GM12878 (cell line): ENCODE data around the gene TLX2. TPM values are rescaled to one million over a fixed set of nuclear protein-coding genes. Genes with fewer than 3 reads are reported as not detected.

Experiments used
- CBFB ChIP-seq: IDR thresholded peaks from 2 replicates; pipeline ENCODE4 v1.6.1; 2016; ENCODE audit warnings: antibody characterized with exemption, low read depth
- HCFC1 ChIP-seq: fragments of 150-350 bp; IDR thresholded peaks from 2 replicates; pipeline ENCODE4 v1.6.1; 2014; ENCODE audit warnings: low read length
- MEF2A ChIP-seq: IDR thresholded peaks from 2 replicates; pipeline ENCODE4 v1.6.1; 2011; ENCODE audit warnings: low read depth, mild to moderate bottlenecking, low read length, moderate library complexity; ENCODE audit not compliant: insufficient read depth
- MTA2 ChIP-seq: fragments of 450-650 bp; IDR thresholded peaks from 2 replicates; pipeline ENCODE4 v1.6.1; 2016; ENCODE audit warnings: low read depth, mild to moderate bottlenecking, moderate library complexity
- NBN ChIP-seq: fragments of 450-650 bp; IDR thresholded peaks from 2 replicates; pipeline ENCODE4 v1.6.1; 2016
- NFIC ChIP-seq: IDR thresholded peaks from 2 replicates; pipeline ENCODE4 v1.6.1; 2012; ENCODE audit warnings: low read depth, mild to moderate bottlenecking, inconsistent platforms, low read length, moderate library complexity
- NFXL1 ChIP-seq: fragments of 450-650 bp; IDR thresholded peaks from 2 replicates; pipeline ENCODE4 v1.6.1; 2017; ENCODE audit warnings: antibody characterized with exemption, mild to moderate bottlenecking, borderline replicate concordance
- NR2C2 ChIP-seq: IDR thresholded peaks from 2 replicates; pipeline ENCODE4 v1.6.1; 2011; ENCODE audit warnings: borderline replicate concordance, low read depth; ENCODE audit not compliant: control insufficient read depth, insufficient read length
- RAD21 ChIP-seq: IDR thresholded peaks from 2 replicates; pipeline ENCODE4 v1.6.1; 2011; ENCODE audit warnings: mild to moderate bottlenecking, low read depth, low read length, moderate library complexity; ENCODE audit not compliant: insufficient read depth
- RELA ChIP-seq: fragments of 450-650 bp; IDR thresholded peaks from 2 replicates; pipeline ENCODE4 v1.8.0; 2014; ENCODE audit warnings: borderline replicate concordance; ENCODE audit not compliant: partially characterized antibody
- SIN3A ChIP-seq: IDR thresholded peaks from 2 replicates; pipeline ENCODE4 v1.6.1; 2012; ENCODE audit warnings: low read depth, low read length, improper control_type of control experiment
- SMC3 ChIP-seq: IDR thresholded peaks from 2 replicates; pipeline ENCODE4 v1.6.1; 2011; ENCODE audit warnings: low read length, improper control_type of control experiment, borderline replicate concordance
- SPI1 ChIP-seq: IDR thresholded peaks from 2 replicates; pipeline ENCODE4 v1.6.1; 2011; ENCODE audit warnings: low read depth, mild to moderate bottlenecking, low read length, moderate library complexity, borderline replicate concordance; ENCODE audit not compliant: insufficient read depth
- TCF3 ChIP-seq: IDR thresholded peaks from 2 replicates; pipeline ENCODE4 v1.6.1; 2012; ENCODE audit warnings: low read depth, mild to moderate bottlenecking, low read length, borderline replicate concordance; ENCODE audit not compliant: insufficient read depth
- polyA plus RNA-seq, 11 experiments: library from polyadenylated mRNA; depleted of rRNA in 4 of 11; unstranded in 6 of 11; stranded (reverse) in 5 of 11; fragments of >200 nt; fragmentation: Nextera tagmentation in 4 of 11; fragmentation: Illumina TruSeq in 1 of 11; extraction: Ambion mirVana in 4 of 11; extraction: Trizol in 1 of 11; gene quantifications; 1 replicate in 1 of 11; 2 replicates in 10 of 11; pipeline versions ENCODE4 v1.2.1 to v1.2.3, GENCODE V29; 2011 to 2016; ENCODE audit warnings: inconsistent platforms in 2 of 11, missing spikeins in 2 of 11, low read depth in 1 of 11
- total RNA-seq, 4 experiments: library from RNA; depleted of rRNA in 3 of 4; stranded (reverse); fragments of >200 nt in 3 of 4; fragmentation: Illumina TruSeq in 1 of 4; extraction: Trizol in 1 of 4; gene quantifications; 2 replicates each; pipeline versions ENCODE4 v1.2.1 to v1.2.3, GENCODE V29; 2013 to 2021
- TF ChIP-seq, protein P1 (sequence below): fragments of 450-650 bp; IDR thresholded peaks from 2 replicates; pipeline ENCODE4 v1.6.1; 2017; ENCODE audit warnings: low read depth, mild to moderate bottlenecking, moderate library complexity
- TF ChIP-seq, protein P2 (sequence below): fragments of 450-650 bp; IDR thresholded peaks from 2 replicates; pipeline ENCODE4 v1.6.1; 2018; ENCODE audit warnings: borderline replicate concordance, mild to moderate bottlenecking; ENCODE audit not compliant: partially characterized antibody
- TF ChIP-seq, protein P3 (sequence below): fragments of 450-650 bp; formaldehyde crosslinking; IDR thresholded peaks from 2 replicates; pipeline ENCODE4 v1.4.0; 2022; ENCODE audit warnings: mild to moderate bottlenecking, moderate library complexity
- TF ChIP-seq, protein P4 (sequence below): fragments of 150-350 bp; IDR thresholded peaks from 2 replicates; pipeline ENCODE4 v1.6.1; 2016; ENCODE audit warnings: low read depth, low read length

The TLX2 gene
- total and polyA plus RNA-seq, 10 of the 15 experiments (the other 5 are each of a cell fraction or from before 2014, with no cell fraction given): 0.06 to 5.5 (median 3.6) TPM; not detected in 1

DNA sequence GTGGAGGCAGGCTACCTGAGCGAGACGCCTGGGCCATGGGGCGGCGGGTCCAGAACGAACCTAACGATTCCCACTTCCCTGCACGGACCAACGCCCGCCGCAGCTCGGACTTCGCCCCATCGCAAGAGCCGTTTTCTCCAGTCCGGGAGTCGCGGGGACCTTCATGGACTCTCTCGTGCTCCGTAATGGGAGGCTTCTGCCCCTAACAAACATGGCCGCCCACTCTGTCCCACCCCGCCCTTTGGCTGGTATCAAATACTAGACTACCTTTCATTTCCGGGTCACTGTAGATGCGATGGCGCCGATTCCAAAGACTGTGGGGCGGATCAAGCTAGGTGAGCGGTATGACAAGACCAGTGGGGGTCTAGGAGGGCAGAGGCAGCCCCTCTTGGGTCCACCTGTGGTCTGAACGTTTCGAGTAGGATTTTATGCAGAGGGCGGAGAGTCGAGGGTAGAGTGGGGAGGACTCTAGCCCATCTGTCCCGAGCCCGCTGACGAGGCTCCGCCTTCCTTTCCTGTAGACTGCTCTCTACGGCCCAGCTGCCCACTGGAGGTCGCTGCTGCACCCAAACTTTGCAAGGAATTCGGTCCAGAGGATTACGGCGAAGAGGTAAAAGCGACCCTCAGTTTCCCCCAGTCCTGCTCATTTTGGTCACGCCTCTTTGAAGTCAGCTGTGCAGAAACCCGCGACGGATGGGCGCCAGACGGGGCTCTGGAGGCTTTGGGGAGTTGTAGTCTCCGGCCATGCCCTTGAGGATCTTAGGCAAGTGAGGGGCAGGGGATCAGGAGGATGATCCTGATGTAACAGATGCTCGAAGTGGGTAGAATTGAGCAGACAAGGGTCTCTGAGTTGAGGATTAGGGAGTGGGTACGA is 31.2 kb upstream of the TLX2 start, which contains the start of the genes CCDC142 and TTC31 (continued):
- TF ChIP-seq, protein P1, sequence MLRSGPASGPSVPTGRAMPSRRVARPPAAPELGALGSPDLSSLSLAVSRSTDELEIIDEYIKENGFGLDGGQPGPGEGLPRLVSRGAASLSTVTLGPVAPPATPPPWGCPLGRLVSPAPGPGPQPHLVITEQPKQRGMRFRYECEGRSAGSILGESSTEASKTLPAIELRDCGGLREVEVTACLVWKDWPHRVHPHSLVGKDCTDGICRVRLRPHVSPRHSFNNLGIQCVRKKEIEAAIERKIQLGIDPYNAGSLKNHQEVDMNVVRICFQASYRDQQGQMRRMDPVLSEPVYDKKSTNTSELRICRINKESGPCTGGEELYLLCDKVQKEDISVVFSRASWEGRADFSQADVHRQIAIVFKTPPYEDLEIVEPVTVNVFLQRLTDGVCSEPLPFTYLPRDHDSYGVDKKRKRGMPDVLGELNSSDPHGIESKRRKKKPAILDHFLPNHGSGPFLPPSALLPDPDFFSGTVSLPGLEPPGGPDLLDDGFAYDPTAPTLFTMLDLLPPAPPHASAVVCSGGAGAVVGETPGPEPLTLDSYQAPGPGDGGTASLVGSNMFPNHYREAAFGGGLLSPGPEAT: peak; percentile 100
- TF ChIP-seq SPI1: 0 out of 2 replicates have a peak, but pooled peaks have one; percentile 0
- 0 out of 2 replicates have a peak, but pooled peaks have one; percentile 27 for TF ChIP-seq TCF3
- no peak for TF ChIP-seq NFXL1
- TF ChIP-seq HCFC1: peak; percentile 86
- peak; percentile 96 for TF ChIP-seq MTA2
- peak; percentile 80 for TF ChIP-seq NR2C2
- peak; percentile 96 for TF ChIP-seq NBN
- peak; percentile 78 for TF ChIP-seq RAD21
- TF ChIP-seq CBFB: peak; percentile 41
- TF ChIP-seq, protein P2, sequence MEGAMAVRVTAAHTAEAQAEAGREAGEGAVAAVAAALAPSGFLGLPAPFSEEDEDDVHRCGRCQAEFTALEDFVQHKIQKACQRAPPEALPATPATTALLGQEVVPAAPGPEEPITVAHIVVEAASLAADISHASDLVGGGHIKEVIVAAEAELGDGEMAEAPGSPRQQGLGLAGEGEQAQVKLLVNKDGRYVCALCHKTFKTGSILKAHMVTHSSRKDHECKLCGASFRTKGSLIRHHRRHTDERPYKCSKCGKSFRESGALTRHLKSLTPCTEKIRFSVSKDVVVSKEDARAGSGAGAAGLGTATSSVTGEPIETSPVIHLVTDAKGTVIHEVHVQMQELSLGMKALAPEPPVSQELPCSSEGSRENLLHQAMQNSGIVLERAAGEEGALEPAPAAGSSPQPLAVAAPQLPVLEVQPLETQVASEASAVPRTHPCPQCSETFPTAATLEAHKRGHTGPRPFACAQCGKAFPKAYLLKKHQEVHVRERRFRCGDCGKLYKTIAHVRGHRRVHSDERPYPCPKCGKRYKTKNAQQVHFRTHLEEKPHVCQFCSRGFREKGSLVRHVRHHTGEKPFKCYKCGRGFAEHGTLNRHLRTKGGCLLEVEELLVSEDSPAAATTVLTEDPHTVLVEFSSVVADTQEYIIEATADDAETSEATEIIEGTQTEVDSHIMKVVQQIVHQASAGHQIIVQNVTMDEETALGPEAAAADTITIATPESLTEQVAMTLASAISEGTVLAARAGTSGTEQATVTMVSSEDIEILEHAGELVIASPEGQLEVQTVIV: peak; percentile 43
- no peak for TF ChIP-seq NFIC
- TF ChIP-seq, protein P3, sequence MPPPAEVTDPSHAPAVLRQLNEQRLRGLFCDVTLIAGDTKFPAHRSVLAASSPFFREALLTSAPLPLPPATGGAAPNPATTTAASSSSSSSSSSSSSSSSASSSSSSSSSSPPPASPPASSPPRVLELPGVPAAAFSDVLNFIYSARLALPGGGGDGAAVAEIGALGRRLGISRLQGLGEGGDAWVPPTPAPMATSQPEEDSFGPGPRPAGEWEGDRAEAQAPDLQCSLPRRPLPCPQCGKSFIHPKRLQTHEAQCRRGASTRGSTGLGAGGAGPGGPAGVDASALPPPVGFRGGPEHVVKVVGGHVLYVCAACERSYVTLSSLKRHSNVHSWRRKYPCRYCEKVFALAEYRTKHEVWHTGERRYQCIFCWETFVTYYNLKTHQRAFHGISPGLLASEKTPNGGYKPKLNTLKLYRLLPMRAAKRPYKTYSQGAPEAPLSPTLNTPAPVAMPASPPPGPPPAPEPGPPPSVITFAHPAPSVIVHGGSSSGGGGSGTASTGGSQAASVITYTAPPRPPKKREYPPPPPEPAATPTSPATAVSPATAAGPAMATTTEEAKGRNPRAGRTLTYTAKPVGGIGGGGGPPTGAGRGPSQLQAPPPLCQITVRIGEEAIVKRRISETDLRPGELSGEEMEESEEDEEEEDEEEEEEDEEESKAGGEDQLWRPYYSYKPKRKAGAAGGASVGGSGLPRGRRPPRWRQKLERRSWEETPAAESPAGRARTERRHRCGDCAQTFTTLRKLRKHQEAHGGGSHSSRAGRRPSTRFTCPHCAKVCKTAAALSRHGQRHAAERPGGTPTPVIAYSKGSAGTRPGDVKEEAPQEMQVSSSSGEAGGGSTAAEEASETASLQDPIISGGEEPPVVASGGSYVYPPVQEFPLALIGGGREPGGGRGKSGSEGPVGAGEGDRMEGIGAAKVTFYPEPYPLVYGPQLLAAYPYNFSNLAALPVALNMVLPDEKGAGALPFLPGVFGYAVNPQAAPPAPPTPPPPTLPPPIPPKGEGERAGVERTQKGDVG (CRISPR knock-in tag): no peak
- TF ChIP-seq, protein P4, sequence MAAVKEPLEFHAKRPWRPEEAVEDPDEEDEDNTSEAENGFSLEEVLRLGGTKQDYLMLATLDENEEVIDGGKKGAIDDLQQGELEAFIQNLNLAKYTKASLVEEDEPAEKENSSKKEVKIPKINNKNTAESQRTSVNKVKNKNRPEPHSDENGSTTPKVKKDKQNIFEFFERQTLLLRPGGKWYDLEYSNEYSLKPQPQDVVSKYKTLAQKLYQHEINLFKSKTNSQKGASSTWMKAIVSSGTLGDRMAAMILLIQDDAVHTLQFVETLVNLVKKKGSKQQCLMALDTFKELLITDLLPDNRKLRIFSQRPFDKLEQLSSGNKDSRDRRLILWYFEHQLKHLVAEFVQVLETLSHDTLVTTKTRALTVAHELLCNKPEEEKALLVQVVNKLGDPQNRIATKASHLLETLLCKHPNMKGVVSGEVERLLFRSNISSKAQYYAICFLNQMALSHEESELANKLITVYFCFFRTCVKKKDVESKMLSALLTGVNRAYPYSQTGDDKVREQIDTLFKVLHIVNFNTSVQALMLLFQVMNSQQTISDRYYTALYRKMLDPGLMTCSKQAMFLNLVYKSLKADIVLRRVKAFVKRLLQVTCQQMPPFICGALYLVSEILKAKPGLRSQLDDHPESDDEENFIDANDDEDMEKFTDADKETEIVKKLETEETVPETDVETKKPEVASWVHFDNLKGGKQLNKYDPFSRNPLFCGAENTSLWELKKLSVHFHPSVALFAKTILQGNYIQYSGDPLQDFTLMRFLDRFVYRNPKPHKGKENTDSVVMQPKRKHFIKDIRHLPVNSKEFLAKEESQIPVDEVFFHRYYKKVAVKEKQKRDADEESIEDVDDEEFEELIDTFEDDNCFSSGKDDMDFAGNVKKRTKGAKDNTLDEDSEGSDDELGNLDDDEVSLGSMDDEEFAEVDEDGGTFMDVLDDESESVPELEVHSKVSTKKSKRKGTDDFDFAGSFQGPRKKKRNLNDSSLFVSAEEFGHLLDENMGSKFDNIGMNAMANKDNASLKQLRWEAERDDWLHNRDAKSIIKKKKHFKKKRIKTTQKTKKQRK: 0 out of 2 replicates have a peak, but pooled peaks have one; percentile 10
- TF ChIP-seq SIN3A: peak; percentile 85; the same call in 1 of the 2 replicates
- no peak for TF ChIP-seq RELA
- TF ChIP-seq MEF2A: 0 out of 2 replicates have a peak, but pooled peaks have one; percentile 41
- peak; percentile 89 for TF ChIP-seq SMC3
